ENCODE measurements around the gene DNAH3. TPM values are rescaled to one million over a fixed set of nuclear protein-coding genes. Genes with fewer than 3 reads are reported as not detected.
A peak's percentile ranks its signal among the peaks of the same experiment; 100 is the strongest.
"Not testable (repeated sequence)": the region's sequence is repeated elsewhere in the genome, so short reads cannot be mapped to it uniquely, and the experiment has no call there.

The DNAH3 gene
- total RNA-seq, 1 experiment from 2014 or later: not detected

DNA sequence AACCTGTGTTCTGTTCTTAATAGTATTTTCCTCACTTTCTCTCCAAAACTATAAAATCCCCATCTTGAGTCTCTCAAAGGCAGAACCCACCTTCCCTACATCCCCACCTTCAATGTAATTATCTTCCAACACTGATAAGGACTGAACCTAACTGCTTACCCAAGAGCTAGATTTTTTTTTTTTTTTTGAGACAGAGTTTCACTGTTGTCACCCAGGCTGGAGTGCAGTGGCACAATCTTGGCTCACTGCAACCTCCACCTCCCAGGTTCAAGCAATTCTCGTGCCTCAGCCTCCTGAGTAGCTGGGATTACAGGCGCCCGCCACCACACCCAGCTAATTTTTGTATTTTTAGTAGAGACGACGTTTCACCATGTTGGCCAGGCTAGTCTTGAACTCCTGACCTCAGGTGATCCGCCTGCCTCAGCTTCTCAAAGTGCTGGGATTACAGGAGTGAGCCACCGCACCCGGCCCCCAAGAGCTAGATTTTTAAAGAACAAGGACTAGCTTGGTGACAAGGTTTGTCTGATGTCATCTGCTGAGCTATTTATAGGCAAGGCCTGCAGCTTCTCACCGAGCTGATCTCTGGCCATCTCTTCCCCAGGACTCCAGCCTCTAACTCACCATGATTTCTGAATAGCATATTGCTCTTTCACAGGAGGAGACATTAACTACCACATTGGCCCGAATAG lies 220.8 kb downstream of the DNAH3 start:
- in situ Hi-C loops (cut with HindIII; ENCODE audit: low sequenced_read_pairs): not testable (repeated sequence)
- peak; percentile 96 for DNase-seq (ENCODE audit: low spot score)

DNA sequence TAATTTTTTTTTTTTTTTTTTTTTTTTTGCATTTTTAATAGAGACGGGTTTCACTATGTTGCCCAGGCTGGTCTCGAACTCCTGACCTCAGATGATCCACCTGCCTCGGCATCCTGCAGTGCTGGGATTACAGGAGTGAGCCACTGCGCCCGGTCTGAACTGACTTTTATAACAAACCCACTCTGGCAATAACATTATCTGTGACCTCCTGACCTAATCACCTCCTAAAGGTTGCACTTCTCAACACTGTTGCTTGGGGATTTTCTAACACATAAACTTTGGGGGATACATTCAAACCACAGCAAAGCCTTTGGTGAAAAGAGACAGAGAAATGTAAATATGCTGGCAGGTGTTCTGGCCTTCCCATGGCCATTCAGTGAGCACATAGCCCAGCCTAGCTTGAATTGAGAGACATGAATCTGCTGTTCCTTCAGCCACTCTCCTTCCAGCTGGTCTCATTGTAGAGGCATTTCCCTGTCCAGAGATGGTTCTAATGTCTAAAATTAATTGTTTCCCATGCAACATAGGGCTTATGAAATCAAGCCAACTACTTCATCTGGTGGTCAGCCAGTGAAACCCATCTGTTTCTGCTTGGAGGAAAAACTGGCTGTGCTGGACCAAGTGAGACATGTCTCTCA lies 221.8 kb downstream of the DNAH3 start:
- in situ Hi-C loops (cut with HindIII; ENCODE audit: low sequenced_read_pairs): no loop called here
- DNase-seq (ENCODE audit: low spot score): peak; percentile 94

DNA sequence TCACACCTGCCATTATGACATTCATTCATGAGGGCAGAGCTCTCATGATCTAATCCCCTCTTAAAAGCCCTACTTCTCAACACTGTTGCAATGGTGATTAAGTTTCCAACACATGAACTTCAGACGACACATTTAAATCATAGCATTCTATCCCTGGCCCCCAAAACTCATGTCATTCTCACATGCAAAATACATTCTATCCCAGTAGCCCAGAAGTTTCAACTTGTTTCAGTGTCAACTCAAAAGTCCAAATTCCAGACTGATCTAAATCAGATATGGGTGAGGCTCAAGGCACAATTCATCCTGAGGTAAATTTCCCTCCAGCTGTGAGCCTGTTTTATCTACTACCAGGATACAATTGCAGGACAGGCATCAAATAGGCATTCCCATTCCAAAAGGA lies 224.9 kb downstream of the DNAH3 start:
- in situ Hi-C loops (cut with HindIII; ENCODE audit: low sequenced_read_pairs): no loop called here
- DNase-seq (ENCODE audit: low spot score): no peak

DNA sequence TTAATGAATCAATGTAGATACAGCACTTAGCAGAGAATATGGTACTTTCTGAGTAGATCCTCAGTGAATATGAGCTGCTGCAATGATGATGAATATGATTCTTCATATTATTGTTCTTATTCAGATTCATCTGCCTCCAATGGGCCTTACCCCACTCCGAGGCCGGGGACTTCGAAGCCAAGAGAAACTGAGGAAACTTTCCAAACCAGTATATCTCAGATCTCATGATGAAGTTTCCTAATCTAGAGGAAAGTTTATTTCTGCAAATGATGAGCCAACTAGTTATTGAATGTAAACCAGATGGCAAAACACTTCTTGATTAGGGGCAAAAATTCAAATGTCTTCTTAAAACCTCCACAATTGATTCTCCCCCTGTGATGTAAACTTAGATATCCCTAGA lies 226.8 kb downstream of the DNAH3 start:
- in situ Hi-C loops (cut with HindIII; ENCODE audit: low sequenced_read_pairs): no loop called here
- no peak for DNase-seq (ENCODE audit: low spot score)

DNA sequence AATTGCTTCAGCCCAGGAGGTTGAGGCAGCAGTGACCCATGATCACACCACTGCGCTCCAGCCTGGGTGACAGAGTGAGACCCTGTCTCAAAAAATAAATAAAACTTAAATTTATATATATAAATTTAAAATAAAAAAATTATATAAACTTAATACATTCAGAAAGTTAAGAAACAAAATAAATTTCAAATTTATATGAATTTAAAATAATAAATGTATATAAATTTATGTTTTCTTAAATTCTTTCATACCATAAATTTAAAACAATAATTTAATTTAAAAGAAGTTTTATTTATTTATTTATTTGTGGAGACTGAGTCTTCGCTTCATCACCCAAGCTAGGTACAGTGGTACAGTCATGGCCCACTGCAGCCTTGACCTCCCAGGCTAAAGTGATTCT lies 229.8 kb downstream of the DNAH3 start:
- in situ Hi-C loops (cut with HindIII; ENCODE audit: low sequenced_read_pairs): no loop called here
- no peak for DNase-seq (ENCODE audit: low spot score)

DNA sequence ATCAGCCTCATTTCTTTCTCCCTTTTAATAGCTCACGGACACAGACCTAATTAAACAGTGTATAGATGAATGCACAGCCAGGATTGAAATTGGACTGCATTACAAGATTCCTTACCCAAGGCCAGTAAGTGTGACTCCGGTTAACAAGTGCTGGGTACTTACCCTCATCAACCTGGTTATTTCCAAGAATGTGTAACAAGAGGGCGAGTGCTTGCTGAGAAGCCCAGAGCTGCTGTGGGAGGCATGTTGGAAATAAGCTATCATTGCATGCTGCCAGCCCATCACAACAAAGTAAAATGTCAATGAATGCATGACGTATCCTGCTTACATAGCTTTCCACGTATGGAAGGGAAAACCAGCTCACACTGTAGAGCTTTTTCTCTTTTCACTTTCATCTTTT lies 230.6 kb downstream of the DNAH3 start:
- in situ Hi-C loops (cut with HindIII; ENCODE audit: low sequenced_read_pairs): no loop called here
- no peak for DNase-seq (ENCODE audit: low spot score)

DNA sequence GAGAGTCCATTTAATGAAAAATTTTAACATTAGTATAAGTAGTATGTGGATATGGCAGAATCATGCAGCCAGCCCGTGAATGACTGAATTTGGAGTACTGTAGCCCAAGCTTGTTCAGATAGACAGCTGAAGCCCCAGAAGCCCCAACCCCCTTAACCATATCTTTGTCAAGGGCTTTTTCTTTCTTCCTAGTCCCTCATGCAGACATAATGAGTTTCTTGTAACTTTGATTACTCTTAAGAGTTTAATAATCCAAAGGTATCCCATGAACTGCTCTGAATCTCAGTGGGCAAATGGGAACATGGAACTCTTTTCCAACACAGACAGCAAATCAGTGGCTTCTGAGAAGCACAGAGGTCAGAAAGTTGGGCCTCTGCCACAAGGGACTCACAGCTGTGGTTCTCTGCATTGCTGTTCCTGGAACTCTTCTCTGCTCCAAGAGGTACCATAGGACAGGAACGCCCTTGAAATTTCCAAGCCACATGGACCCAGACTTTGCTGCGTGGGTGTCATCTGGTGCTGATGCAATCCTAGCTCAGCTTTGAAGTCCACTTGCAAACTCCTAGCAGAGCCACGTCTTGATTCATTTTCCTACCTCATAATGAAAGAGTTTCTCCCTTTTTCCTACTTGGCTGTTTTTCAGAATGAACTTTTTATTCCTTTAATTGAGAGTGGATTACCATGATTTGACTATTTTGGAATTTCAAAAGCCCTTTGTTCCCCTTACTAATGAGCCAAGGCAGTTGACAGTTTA lies 232.0 kb downstream of the DNAH3 start:
- no peak for DNase-seq (ENCODE audit: low spot score)
- in situ Hi-C loops (cut with HindIII; ENCODE audit: low sequenced_read_pairs): no loop called here

DNA sequence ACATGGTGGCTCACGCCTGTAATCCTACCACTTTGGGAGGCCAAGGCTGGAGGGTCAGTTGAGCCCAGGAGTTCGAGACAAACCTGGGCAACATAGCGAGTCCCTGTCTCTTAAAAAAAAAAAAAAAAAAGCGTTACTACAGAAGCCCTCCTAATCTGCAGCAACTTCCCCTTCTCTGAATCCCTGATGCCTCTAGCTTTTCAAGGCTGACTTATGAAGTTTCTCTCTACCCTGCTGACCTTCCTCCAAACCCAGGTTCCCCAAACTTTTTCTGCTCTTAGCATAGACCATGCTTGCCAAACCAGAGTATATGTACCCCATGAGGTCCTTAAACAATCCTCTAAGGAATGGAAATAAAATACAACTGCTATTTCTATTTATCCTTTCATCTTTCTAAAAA lies 233.7 kb downstream of the DNAH3 start:
- no peak for DNase-seq (ENCODE audit: low spot score)

DNA sequence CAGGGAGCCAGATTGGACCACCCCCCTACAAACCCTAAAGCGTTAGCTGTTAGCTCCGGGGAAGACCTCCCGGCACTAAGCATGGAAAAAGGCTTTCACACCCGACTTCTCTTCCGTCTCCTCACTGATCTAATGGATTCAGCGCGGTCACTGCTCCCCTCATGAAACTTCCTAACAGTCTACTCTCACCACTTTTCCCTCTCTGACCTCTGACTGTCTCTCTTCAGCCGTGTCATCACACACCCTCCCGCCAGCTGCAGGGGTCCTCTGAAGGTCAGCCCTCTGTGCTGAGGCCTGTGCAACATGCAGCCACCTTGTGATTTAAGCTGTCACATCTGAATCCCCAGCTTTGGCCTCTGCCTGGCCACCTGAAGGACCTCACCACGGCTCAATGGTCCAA lies 234.4 kb downstream of the DNAH3 start:
- in situ Hi-C loops (cut with HindIII; ENCODE audit: low sequenced_read_pairs): no loop called here
- DNase-seq (ENCODE audit: low spot score): no peak

More for the DNA sequence above, 233.7 kb downstream of the DNAH3 start:
- in situ Hi-C loops (cut with HindIII; ENCODE audit: low sequenced_read_pairs): no loop called here

DNA sequence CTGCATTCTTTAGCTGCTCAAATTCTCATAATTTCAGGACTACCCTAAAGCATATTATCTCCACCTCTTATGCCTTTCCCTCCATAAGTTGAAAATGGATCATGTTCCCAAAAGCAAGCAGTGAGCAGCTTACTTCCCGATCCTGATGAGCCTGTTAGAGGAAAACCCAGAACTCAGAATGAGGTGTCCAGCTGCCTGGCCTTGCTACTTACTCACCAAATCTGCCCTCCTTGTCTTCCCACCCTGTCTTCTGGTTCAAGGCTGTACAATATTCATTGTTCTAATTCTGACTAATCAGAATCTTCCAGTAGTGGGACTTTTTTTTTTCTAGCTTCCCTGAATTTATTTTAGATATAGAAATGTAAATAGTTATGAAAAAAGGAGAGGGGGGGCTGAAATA lies 239.3 kb downstream of the DNAH3 start:
- in situ Hi-C loops (cut with HindIII; ENCODE audit: low sequenced_read_pairs): no loop called here
- no peak for DNase-seq (ENCODE audit: low spot score)

DNA sequence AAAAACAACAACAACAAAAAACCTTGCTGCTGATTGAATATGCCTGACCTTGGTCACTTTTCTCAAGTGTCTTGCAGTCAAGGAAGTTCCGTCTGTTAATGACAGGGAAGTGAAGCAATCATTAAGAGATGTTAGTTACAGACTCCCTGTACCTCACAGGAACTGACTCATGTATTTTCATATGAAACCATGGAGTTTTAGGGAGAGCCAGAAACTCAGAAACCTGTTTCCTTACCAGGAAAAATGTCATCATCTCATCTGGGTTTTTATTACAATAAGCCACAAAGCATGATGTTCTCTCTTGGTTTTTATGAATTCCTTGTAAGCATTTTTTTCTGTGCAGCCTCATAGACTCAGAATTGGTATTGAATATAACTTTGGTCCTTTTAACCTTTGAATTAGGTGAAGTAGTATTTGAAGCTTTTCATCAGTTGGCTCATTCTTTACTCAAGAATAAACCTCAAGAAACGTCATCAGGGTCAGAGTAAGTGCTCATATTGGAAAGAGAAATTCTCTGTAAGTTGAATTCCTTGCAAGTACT lies 239.8 kb downstream of the DNAH3 start:
- no peak for DNase-seq (ENCODE audit: low spot score)
- in situ Hi-C loops (cut with HindIII; ENCODE audit: low sequenced_read_pairs): no loop called here

DNA sequence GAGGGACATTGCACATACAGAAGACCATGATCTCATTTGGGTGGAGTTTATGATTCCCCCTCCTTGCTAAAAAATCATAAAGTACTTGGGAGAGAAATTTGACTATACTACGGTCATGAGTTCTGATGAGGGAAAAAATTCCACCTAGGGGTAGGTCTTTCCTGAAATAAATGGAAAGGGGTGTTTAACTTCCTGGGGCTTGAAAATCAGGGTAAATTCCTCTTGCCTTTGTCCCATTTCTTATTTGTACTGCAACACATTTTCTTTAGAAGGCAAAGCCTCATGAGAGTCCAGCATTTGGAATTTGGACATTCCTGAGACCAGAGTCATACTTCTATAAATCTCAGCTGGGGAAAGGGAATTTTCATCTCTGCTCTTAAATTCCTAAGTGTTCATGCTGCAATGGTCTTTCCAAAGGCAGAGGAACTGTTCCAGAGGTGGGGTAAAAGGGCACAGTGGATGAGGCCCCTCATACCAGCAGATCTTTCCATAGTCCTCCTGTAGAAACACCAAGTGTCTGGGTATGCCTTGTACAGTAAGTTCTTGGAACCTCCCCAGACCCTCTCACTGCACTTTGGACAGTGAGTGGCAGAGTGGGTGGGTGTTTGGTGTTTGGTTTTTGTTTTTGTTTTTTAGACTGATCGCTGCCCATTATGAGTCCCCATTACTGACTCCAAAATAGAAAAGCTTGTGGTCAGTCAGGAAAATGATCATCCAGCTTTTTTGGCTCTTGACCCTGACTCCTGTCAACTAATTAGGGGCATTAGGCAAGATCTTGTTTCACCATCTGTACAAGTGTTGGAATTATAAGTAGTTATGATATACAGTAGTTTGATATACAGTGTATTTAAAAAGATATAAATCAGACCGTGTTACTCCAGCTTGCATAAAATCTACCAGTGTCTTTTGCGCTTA lies 244.0 kb downstream of the DNAH3 start:
- DNase-seq (ENCODE audit: low spot score): no peak
- in situ Hi-C loops (cut with HindIII; ENCODE audit: low sequenced_read_pairs): no loop called here

DNA sequence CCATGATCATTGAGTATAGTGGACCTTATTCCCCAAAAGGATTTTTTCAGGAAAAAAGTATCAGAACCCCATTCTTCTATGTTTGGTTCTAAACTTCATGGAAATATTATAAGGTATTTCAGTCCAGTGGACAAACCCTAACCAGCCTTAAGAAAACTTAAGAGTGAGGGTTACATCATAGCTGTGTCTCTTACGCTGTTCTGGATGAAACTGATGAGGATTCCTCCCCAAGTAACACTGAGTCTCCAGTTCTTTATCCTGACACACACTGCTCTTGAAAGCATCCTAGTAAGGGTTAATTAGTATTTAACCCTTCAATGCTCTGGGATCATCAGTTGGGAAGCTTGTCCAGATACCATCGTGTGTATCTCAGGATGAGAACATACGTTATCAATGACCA lies 245.1 kb downstream of the DNAH3 start:
- DNase-seq (ENCODE audit: low spot score): no peak
- in situ Hi-C loops (cut with HindIII; ENCODE audit: low sequenced_read_pairs): no loop called here

DNA sequence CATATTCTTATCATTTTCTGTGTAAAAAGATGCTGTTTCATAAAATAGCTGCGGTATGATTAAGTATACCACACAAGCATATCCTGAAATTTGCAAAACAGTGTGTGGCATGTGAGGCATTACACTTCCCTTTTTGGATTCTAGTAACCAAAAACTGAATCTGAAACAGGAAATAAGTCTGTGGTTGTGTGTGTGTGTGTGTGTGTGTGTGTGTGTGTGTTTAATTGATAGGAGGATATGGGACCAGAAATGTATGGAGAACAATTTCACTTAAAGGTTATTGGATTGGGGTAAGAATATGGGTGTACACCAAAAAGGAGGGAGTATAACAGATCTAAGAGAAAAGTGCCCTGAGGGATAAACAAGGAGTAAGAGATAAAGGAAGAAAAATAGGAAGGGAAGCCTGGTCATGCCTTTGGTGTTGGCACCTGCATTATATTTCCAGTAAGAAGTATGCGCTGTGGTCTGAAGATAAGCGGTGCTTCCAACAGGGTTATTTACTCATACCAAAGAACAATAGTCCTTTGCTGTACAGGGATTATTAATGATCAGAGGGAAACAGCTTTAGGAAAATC lies 246.1 kb downstream of the DNAH3 start:
- DNase-seq (ENCODE audit: low spot score): no peak
- in situ Hi-C loops (cut with HindIII; ENCODE audit: low sequenced_read_pairs): no loop called here

DNA sequence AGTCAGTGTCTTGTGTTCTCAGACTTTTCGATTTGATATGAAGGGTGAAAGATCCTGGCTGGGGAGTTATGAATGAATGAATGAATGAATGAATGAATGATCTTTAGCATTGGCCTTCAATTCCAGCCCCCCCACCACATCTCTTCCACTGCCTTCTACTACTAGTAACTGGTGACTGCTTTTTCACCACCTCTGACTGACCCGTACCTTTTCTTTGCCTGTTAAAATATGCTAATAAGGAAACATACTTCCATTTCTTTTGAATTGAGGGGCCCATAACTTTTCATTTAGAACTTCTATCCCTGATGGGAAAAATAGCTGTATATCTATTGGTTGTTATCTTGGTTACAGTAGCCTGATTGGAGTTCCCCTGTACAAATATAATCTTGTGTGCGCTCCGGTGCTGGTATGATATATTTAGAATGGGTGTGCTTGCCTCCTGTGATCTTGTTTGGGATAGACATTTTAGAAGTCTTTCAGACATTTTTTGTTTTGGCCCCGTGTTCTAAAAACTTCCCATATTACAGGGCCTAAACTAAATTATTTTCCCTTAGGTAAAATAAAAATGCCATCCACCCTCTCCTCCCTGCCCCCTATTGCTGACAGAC lies 246.6 kb downstream of the DNAH3 start:
- in situ Hi-C loops (cut with HindIII; ENCODE audit: low sequenced_read_pairs): no loop called here
- DNase-seq (ENCODE audit: low spot score): no peak

DNA sequence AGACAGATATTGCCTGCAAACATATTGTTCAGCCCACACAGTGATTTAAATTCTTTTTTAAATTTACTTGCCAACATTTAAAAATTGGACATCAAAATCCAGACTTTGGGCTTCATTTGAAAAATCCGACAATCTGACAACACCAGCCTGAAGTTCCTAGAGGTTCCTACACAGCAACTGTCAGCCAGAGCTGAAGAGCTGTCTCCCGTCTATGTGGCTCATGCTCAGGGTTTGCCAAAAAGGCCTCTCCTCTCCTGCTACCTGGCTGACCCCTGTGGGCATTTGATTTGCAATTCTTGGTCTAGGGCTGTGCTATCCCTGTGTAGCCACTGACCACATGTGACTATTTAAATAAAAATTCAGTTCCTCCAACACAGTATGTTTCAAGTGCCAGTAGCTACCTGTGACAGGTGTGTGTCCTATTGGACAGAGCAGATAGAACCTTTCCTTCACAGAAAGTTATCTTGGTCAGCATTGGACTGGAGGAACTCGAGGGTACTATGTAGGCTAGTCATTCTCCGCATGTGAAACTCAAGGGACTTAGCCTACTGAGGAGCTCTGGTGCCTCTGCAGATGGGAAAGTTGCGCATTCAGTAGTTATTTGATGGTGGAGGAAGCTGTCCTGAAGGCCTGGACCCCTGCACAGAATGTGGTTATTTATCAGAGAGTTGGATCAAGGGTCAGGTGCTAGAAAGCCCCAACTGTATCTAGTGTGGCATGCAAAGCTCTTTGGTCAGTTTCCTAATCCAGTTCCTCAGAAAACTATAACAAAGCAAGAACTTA lies 247.3 kb downstream of the DNAH3 start:
- in situ Hi-C loops (cut with HindIII; ENCODE audit: low sequenced_read_pairs): no loop called here
- DNase-seq (ENCODE audit: low spot score): no peak

DNA sequence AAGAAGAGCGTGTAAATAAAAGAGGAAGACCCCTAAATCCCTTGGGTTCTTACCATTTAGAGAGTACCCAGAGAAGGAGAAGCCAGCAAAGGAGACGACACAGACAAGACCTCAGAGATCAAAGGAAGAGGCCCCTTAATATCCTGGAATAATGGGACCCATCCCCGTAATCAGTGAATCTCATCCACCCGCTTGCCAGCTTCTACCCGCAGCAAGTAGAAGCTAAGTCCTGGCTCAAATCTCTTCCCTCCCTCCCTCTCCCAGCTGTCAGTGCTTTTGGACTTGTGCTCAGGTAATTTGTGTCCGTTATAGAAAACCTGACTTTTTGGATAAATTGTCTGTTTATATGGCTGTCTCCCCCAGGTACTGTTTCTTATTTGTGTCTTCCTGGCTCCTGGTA lies 248.2 kb downstream of the DNAH3 start:
- in situ Hi-C loops (cut with HindIII; ENCODE audit: low sequenced_read_pairs): no loop called here
- DNase-seq (ENCODE audit: low spot score): no peak

Measured in G401 (cell line).